ENCODE measurements around the gene DPP6.

The DPP6 gene

DNA sequence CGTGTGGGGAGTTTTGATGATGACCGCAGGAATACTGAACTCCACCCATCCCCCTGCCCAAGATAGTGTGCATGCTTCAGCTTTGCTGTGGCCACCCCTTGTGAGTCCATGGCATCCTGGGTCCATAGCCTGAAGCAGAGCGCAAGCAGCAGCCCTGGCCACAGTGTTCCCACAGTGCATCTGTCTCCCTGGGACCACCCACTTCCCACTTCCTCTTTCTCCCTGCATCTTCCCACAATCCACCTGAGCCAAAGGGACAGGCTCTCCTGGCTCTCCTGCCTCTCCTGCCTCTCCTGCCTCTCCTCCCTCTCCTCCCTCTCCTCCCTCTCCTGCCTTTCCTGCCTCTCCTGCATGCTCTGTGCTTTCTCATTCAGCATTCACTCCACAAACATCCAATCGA, 800.0 kb downstream of the DPP6 start:
- no peak for DNase-seq

DNA sequence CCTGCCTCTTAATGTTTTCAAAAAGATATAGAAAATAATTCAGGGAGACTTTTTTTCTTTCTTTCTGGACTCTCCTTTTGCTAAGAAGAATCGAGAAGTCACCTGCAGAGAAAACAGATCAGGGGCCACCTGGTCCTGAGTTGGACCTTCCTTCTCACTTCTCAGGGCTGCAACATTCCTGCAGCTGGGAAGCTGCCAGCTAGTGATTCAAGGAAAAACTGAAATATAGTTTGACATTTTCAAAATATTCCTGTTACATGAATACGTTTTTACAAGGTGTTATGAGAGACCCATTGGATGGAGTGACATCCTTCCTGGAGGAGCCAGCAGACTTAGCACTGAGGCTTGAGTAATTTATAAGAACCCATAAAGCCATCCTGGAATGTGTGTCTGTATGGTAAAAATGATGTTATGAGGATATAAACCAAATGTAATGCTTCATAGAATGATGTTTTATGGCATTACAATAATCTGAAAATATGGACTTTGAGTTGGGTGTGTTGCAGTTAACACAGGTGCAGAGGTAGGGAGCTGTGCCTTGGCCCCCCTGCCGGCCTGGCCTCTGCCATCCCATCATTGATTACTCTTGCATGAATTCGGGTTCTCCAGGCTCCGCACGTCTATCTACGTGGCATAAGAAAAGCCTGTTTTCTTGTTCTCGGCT, 801.0 kb downstream of the DPP6 start:
- DNase-seq = no peak

- no peak for DNase-seq
Observed at GRCh38 chr7:154853727-154854095, 801.5 kb downstream of the DPP6 start.

- DNase-seq = no peak
Observed at GRCh38 chr7:154854836-154855235, 802.6 kb downstream of the DPP6 start.

GRCh38 chr7:154855366-154855765, 803.2 kb downstream of the DPP6 start:
- DNase-seq = no peak

- no peak for DNase-seq
Observed at GRCh38 chr7:154856733-154857132, 804.5 kb downstream of the DPP6 start.

DNA sequence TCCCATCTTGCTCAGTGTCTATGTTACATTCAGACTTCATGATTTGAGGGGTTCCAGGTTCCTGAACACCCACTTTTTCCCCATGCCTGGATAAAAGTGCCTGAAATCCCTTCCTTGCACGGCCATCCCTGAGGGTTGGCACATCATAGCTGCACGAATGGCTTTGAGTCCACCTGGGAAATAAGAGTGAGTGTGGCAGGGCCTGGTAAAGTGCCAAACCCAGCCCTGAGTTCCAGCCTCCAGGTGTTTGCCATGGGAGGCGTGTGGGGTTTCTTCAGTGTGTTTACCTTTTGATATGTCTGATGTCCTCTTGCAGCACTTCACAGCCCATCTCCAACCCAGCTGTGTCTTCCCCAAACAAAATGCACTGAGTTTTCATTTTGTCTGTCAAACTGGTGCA, 805.0 kb downstream of the DPP6 start:
- no peak for DNase-seq

GRCh38 chr7:154857728-154858681, 805.8 kb downstream of the DPP6 start:
- DNase-seq = no peak

DNA sequence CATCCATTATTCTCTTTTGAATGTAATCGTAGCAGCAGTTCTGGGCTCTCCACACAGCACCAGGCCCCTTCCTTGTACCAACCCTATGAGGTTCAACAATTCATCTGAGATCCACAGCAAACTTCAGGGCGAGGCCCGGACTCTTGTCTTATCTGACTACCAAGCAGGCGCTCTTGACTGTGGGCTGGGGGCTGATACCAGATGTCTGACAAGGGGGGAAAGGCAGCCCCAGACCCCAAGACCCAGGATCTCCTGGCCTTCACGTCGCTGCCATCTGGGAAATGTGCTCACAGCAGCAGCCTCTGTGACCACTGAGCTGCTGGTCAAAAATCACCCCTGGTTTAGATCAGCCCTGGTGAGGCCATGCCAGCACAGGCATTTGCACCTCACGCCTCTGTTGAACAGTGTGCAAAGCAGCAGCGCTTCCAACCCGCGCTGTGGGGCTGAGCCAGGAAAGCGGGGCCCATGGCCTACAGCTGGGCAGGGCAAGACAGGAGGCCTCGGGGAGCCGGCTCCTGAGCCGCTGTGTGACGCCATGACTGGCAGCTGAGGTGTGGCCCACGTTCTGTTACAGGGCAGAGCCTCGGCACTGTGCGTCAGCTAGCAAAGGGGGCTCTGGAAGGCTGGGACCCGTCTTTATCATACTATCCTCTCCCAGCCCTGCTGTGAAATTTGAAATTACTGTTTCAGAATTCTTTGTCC, 806.8 kb downstream of the DPP6 start:
- DNase-seq = no peak

GRCh38 chr7:154859747-154860620, 807.8 kb downstream of the DPP6 start:
- DNase-seq = no peak

DNA sequence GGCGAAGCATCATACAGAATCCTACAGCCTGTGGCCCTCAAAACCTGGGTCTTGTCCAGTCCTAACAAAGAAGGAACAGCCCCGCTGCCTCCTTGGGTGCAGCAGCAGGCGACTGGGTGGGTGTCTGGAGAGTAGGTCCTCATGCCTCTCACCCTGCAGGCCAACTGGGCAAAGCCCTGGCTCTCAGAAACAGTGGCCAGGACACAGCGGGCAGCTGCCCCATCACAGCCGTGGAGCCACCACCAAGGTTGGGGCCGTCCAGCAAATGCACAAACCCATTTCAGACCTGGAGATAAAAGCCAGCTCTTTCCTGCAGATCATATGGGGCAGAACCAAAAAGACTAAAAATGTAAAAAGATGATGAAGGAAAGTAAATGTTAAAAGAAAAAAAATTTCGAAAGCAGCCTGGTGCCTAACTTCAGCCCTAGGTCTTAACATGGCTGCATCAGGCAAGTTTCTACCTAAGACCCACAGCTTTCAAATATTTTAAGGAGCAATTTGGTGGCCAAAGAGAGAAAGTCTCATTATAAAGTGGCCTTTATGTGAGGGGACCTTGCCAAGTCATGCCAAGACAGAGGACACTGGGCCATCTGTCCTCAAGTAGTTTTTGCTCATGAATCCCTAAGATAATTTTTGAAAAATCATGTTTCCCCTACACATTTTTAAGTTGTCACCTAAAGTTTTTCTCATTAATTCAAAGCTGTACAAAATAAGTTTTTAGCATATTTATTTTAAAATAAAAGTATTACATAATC, 808.6 kb downstream of the DPP6 start:
- DNase-seq = no peak

DNA sequence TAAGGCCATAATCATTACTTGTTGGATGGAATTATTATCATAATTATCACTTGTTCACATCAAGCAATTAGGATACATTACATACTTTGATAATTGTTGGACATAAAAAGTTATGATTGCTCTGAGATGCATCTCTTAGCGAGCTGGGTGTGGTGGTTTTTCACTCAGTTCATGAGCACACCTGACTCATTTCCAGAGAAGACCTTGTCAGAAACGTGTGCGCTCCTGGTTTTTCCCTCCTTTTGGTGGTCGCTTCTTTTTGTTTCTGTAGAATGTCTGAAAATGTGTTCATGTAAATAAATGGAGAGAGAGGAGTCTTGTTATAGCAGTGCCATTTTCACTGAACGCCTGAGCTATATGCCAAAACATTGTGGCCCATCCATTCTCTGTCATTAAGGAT, 809.4 kb downstream of the DPP6 start:
- no peak for DNase-seq

GRCh38 chr7:154862153-154862791, 810.1 kb downstream of the DPP6 start:
- DNase-seq = peak; percentile 55

DNA sequence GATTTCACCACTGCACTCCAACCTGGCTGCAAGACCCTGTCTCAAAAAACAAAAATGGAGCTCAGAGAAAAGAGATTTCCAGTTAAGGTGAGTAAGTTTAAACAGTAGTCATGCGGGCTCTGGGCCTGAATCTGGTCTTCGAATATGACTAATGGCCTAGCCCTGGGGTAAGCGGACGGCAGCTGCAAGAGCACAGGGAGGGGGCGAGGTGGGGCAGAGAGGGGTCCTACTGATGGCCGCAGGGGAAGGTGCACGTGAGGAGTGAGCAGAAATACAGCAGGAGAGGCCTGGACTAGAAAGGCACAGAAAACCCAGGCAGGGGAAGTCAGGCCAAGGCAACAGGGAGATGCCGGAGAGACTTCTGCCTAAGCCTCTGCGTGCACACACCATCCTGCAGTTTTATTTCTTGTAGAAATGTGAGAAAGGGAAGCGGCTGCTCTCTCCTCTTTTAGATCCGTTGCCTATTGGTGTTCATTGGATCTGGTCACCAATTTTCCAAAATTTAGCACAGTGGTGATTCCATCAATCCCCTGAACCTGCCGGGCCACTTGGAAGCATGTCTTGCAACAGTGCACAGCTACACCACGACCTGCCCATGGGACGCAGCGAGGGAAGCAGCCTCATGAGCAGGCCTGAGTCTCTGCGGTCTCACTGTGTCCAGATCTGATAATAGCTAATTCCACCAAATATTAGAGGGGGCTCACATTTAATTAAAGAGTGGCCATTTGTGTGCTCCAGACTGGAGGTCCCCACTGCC, 811.7 kb downstream of the DPP6 start:
- no peak for DNase-seq

- DNase-seq = no peak
Observed at GRCh38 chr7:154864523-154864891, 812.3 kb downstream of the DPP6 start.

DNA sequence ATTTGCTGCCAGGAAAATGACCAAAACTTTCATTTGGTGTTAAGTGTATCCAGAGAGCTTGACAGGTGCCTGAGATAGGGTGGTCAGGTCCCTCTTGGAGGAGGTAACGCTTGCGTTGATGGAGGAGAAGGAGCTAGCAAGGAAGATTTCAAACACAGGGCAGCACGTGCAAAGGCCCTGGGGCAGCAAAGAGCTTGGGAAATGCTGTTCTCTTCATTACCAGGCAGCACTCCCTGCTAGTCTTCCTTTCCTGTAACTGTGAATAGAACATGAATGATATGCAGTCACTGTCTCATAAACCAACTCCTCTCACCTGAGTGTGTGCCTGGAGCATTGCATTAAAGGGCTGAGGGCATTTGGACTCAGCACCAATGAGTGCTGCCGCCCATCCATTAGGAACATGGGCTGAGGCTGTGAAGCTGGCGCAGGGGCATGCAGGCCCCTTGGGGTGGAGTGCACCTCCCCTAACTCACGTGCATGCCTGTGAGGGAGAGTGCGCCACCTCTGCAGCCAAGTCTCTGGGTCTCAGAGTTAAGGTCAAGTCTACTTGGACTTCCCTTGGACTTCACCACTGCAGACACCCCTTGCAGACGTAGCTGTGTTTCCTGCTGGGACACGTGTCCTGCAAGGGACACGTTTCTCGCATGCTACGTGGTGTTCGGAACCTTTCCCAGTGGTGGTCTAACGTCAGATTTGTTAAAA, 813.9 kb downstream of the DPP6 start:
- DNase-seq = no peak

DNA sequence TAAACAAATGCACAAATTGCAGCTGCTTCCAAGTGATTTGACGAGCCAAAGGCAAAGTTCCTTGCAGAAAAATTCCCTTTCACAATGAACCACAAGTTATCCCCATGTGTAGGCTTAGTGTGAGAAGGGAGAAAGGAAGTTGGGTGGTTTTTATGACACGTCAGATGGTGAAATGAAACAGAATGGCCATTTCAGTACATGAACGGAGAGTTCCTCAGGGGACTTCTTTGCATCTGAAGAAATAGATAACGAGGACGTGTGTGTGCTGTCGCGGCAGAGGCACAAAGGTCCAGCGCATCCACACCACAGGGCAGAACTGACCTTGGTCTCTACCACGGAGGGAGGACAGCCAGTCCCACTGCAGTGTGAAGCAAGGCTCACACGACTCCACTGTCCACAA, 814.9 kb downstream of the DPP6 start:
- DNase-seq = no peak

DNA sequence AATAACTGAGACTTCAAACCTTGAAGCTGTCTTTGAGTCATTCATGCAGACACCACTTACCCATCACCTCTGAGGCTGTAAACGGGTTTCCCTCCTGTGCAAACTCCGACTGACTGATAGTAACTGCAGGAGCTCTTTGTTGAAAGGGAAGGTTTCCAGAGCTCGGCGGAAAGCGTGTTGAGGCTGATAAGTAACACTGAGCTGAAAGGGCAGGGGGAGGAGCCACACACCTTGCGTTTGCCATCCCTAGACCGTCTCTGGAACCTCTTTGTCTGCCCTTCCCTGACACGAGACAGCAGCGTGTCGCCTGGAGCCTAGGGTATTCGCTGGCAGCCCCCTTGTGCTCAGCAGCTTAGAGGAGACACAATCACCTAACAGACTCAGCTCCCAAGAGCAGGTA, 816.7 kb downstream of the DPP6 start:
- no peak for DNase-seq

DNA sequence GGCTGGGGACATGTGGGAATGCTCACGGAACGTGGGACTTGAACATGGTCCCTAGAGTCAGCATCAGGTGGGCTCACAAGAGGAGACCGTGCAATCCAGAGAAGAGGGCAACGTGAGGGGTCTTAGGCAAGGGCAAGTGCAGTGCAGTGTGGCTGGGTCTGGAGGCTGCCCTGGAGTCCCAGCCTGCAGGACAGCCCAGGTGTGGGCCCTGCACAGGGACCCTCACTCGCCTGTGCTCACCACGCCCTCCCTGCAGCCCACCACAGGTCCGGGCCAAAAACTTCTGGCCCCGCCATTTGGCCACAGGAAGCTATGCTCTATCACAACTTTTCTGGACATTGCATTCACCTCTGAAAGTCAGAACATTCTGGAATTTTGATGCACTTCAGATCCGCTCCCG, 817.2 kb downstream of the DPP6 start:
- no peak for DNase-seq

- no peak for DNase-seq
Observed at GRCh38 chr7:154871507-154871906, 819.3 kb downstream of the DPP6 start.

Data from NCI-H1092 (cell line).